ENCODE data around the gene RASGEF1B. TPM values are rescaled to one million over a fixed set of nuclear protein-coding genes. Genes with fewer than 3 reads are reported as not detected.
"Not testable (repeated sequence)": the region's sequence is repeated elsewhere in the genome, so short reads cannot be mapped to it uniquely, and the experiment has no call there.

The RASGEF1B gene
- total RNA-seq, 2 experiments from 2014 or later: 5.7 to 12.6 TPM

- no peak for DNase-seq (ENCODE audit: low spot score)
- Histone ChIP-seq H3K79me2 (ENCODE audit: insufficient read depth, low read depth, low read length) (no peaks in the 10 kb centered on the region), H3K27ac (ENCODE audit: low read depth, low read length, poor library complexity, severe bottlenecking) (no peak overlapping the region), H3K4me3 (ENCODE audit: low read depth, low read length, poor library complexity, severe bottlenecking) (no peak overlapping the region), H4K20me1 (ENCODE audit: insufficient read depth, low read length) (no peaks in the 10 kb centered on the region), H3K4me1 (ENCODE audit: insufficient read depth, low read length, poor library complexity, severe bottlenecking) (no peaks in the 10 kb centered on the region), H3K4me2 (ENCODE audit: low read length) (no peak overlapping the region), H3K36me3 (ENCODE audit: insufficient read depth, low read length) (no peaks in the 10 kb centered on the region), H3K9me3 (ENCODE audit: low read length) (no peaks in the 10 kb centered on the region), H2AFZ (ENCODE audit: low read length) (no peak overlapping the region), H3K9me2 (ENCODE audit: insufficient read depth, low read length) (no peaks in the 10 kb centered on the region)
- POLR2A ChIA-PET: interaction anchor here (0.8 to 1.6 kb wide), 5 partner anchors 12 to 63 kb away, joined by 3 to 5 read pairs (median 4); partner anchors contain the start of gene RASGEF1B
- BruUV-seq (replicated peaks): no TSS peak
- CTCF ChIA-PET (ENCODE audit: unreplicated experiment): no interaction called here
- intact Hi-C loops (cut with micrococcal nuclease; ENCODE audit: unreplicated experiment): no loop called here
- no peak for TF ChIP-seq EZH2phosphoT487 (IDR thresholded peaks at IDR 0.05; ENCODE audit: borderline replicate concordance, low read depth, low read length)
- TF ChIP-seq, protein P1, sequence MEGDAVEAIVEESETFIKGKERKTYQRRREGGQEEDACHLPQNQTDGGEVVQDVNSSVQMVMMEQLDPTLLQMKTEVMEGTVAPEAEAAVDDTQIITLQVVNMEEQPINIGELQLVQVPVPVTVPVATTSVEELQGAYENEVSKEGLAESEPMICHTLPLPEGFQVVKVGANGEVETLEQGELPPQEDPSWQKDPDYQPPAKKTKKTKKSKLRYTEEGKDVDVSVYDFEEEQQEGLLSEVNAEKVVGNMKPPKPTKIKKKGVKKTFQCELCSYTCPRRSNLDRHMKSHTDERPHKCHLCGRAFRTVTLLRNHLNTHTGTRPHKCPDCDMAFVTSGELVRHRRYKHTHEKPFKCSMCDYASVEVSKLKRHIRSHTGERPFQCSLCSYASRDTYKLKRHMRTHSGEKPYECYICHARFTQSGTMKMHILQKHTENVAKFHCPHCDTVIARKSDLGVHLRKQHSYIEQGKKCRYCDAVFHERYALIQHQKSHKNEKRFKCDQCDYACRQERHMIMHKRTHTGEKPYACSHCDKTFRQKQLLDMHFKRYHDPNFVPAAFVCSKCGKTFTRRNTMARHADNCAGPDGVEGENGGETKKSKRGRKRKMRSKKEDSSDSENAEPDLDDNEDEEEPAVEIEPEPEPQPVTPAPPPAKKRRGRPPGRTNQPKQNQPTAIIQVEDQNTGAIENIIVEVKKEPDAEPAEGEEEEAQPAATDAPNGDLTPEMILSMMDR (conservative IDR thresholded peaks at IDR 0.05; ENCODE audit: low read length): no peak
Observed at GRCh38 chr4:81485310-81485980, 13.7 kb upstream of the RASGEF1B start.

GRCh38 chr4:81482326-81482725 is 10.6 kb upstream of the RASGEF1B start:
- Histone ChIP-seq H3K4me2 (ENCODE audit: low read length) (no peak overlapping the region), H3K4me3 (ENCODE audit: low read depth, low read length, poor library complexity, severe bottlenecking) (no peak overlapping the region), H3K79me2 (ENCODE audit: insufficient read depth, low read depth, low read length) (no peaks in the 10 kb centered on the region), H4K20me1 (ENCODE audit: insufficient read depth, low read length) (no peaks in the 10 kb centered on the region), H3K36me3 (ENCODE audit: insufficient read depth, low read length) (no peaks in the 10 kb centered on the region), H3K27ac (ENCODE audit: low read depth, low read length, poor library complexity, severe bottlenecking) (no peak overlapping the region), H2AFZ (ENCODE audit: low read length) (peak overlapping the region; percentile 74; the same call in 1 of the 2 replicates), H3K9me2 (ENCODE audit: insufficient read depth, low read length) (no peaks in the 10 kb centered on the region), H3K9me3 (ENCODE audit: low read length) (no peaks in the 10 kb centered on the region), H3K4me1 (ENCODE audit: insufficient read depth, low read length, poor library complexity, severe bottlenecking) (no peaks in the 10 kb centered on the region)
- intact Hi-C loops (cut with micrococcal nuclease; ENCODE audit: unreplicated experiment): no loop called here
- POLR2A ChIA-PET: no interaction called here
- no peak for DNase-seq (ENCODE audit: low spot score)
- BruUV-seq (replicated peaks): no TSS peak
- CTCF ChIA-PET (ENCODE audit: unreplicated experiment): interaction anchor here (1.2 kb wide), 1 partner anchor 12 kb away, joined by 3 read pairs; no protein-coding TSS in a partner anchor
- no peak for TF ChIP-seq EZH2phosphoT487 (IDR thresholded peaks at IDR 0.05; ENCODE audit: borderline replicate concordance, low read depth, low read length)
- TF ChIP-seq, protein P1 (conservative IDR thresholded peaks at IDR 0.05; ENCODE audit: low read length): no peak

GRCh38 chr4:81481151-81481550 is 9.4 kb upstream of the RASGEF1B start:
- no peaks in the 10 kb centered on the region for H3K36me3 ChIP-seq (ENCODE audit: insufficient read depth, low read length)
- ChIA-PET CTCF (ENCODE audit: unreplicated experiment) (interaction anchor here (0.5 kb wide), 1 partner anchor 63 kb away, joined by 3 read pairs; no protein-coding TSS in a partner anchor), POLR2A (interaction anchor here (0.7 kb wide), 1 partner anchor 903 kb away, joined by 3 read pairs; no protein-coding TSS in a partner anchor)
- no peaks in the 10 kb centered on the region for H3K4me1 ChIP-seq (ENCODE audit: insufficient read depth, low read length, poor library complexity, severe bottlenecking)
- H4K20me1 ChIP-seq (ENCODE audit: insufficient read depth, low read length): no peaks in the 10 kb centered on the region
- no peak overlapping the region for H3K4me2 ChIP-seq (ENCODE audit: low read length)
- H3K9me3 ChIP-seq (ENCODE audit: low read length): no peaks in the 10 kb centered on the region
- no peak overlapping the region for H3K27ac ChIP-seq (ENCODE audit: low read depth, low read length, poor library complexity, severe bottlenecking)
- H3K9me2 ChIP-seq (ENCODE audit: insufficient read depth, low read length): no peaks in the 10 kb centered on the region
- no TSS peak for BruUV-seq (replicated peaks)
- TF ChIP-seq EZH2phosphoT487 (IDR thresholded peaks at IDR 0.05; ENCODE audit: borderline replicate concordance, low read depth, low read length): no peak
- TF ChIP-seq, protein P1 (conservative IDR thresholded peaks at IDR 0.05; ENCODE audit: low read length): no peak
- intact Hi-C loops (cut with micrococcal nuclease; ENCODE audit: unreplicated experiment): no loop called here
- H3K4me3 ChIP-seq (ENCODE audit: low read depth, low read length, poor library complexity, severe bottlenecking): no peak overlapping the region
- no peak for DNase-seq (ENCODE audit: low spot score)
- H3K79me2 ChIP-seq (ENCODE audit: insufficient read depth, low read depth, low read length): no peaks in the 10 kb centered on the region
- H2AFZ ChIP-seq (ENCODE audit: low read length): no peak overlapping the region

DNA sequence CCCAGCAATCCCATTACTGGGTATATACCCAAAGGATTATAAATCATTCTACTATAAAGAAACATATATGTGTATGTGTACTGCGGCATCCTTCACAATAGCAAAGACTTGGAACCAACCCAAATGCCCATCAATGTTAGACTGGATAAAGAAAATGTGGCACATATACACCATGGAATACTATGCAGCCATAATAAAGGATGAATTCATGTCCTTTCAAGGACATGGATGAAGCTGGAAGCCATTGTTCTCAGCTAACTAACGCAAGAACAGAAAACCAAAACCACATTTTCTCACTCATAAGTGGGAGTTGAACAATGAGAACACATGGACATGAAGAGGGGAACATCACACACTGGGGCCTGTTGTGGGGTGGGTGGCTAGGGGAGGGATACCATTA is 7.9 kb upstream of the RASGEF1B start:
- CTCF ChIA-PET (ENCODE audit: unreplicated experiment); H3K79me2 ChIP-seq (ENCODE audit: insufficient read depth, low read depth, low read length); H3K4me1 ChIP-seq (ENCODE audit: insufficient read depth, low read length, poor library complexity, severe bottlenecking); H3K9me2 ChIP-seq (ENCODE audit: insufficient read depth, low read length); H3K27ac ChIP-seq (ENCODE audit: low read depth, low read length, poor library complexity, severe bottlenecking); H3K4me2 ChIP-seq (ENCODE audit: low read length); H3K4me3 ChIP-seq (ENCODE audit: low read depth, low read length, poor library complexity, severe bottlenecking); H3K9me3 ChIP-seq (ENCODE audit: low read length); H2AFZ ChIP-seq (ENCODE audit: low read length); BruUV-seq (replicated peaks); H4K20me1 ChIP-seq (ENCODE audit: insufficient read depth, low read length); H3K36me3 ChIP-seq (ENCODE audit: insufficient read depth, low read length); intact Hi-C loops (cut with micrococcal nuclease; ENCODE audit: unreplicated experiment); DNase-seq (ENCODE audit: low spot score): not testable (repeated sequence)
- POLR2A ChIA-PET: interaction anchor here (1.2 kb wide), 1 partner anchor 9 kb away, joined by 6 read pairs; no protein-coding TSS in a partner anchor

Measured in OCI-LY7 (cell line).